Urinary bladder (tissue), 4 donors: ENCODE measurements around the gene RFXANK. TPM values are rescaled to one million over a fixed set of nuclear protein-coding genes. Genes with fewer than 3 reads are reported as not detected.

Experiments
- DNase-seq: peaks from one replicate; pipeline ENCODE4 v3.0.0-alpha.2; 2015; ENCODE audit errors: extremely low spot score
- H3K27ac ChIP-seq: one replicate; pipeline ENCODE4 v1.5.1; 2013; ENCODE audit warnings: low read depth, mild to moderate bottlenecking, moderate library complexity
- H3K36me3 ChIP-seq: one replicate; pipeline ENCODE4 v1.6.1; 2013; ENCODE audit warnings: mild to moderate bottlenecking, moderate library complexity; ENCODE audit not compliant: insufficient read depth
- H3K4me1 ChIP-seq: one replicate; pipeline ENCODE4 v1.6.1; 2013; ENCODE audit warnings: mild to moderate bottlenecking, moderate library complexity; ENCODE audit not compliant: insufficient read depth
- H3K4me3 ChIP-seq: one replicate; pipeline ENCODE4 v1.5.1; 2013; ENCODE audit warnings: low read depth, low read length
- WGBS: extraction: QIAGEN DNeasy Blood & Tissue Kit; methylation state at CpG from one replicate; pipeline ENCODE4 v1.1.7; 2013; 5-methylcytosine and 5-hydroxymethylcytosine counted together
- polyA plus RNA-seq: library from polyadenylated mRNA; stranded (reverse); fragments of 200-250 nt; gene quantifications from one replicate; pipeline ENCODE4 v1.2.3, GENCODE V29; 2013
- total RNA-seq: library from RNA; depleted of rRNA; stranded (reverse); fragments of >200 nt; gene quantifications from one replicate; pipeline ENCODE4 v1.2.3, GENCODE V29; 2014
- donor health status: healthy with polysubstance abuse.
- donor health status: healthy.

Gene RFXANK
- total and polyA plus RNA-seq, 2 donors = 28.1 to 62.8 TPM

GRCh38 chr19:19179548-19180441 is 12.3 kb upstream of the RFXANK start:
- DNase-seq = no peak
- WGBS = 85% methylated on average over 17 of the region's 17 CpGs
- Histone ChIP-seq H3K4me3 (no peak overlapping the region), H3K27ac (no peak overlapping the region), H3K4me1 (no peaks in the 10 kb centered on the region), H3K36me3 (no peaks in the 10 kb centered on the region)

GRCh38 chr19:19181488-19181998 is 10.5 kb upstream of the RFXANK start:
- no peaks in the 10 kb centered on the region for H3K4me1 ChIP-seq
- WGBS = 94% methylated on average over 9 of the region's 9 CpGs
- H3K4me3 ChIP-seq = no peak overlapping the region
- no peaks in the 10 kb centered on the region for H3K36me3 ChIP-seq
- DNase-seq = no peak
- H3K27ac ChIP-seq = no peak overlapping the region

GRCh38 chr19:19185853-19186740 is 6.0 kb upstream of the RFXANK start:
- no peak overlapping the region for H3K27ac ChIP-seq
- no peaks in the 10 kb centered on the region for H3K4me1 ChIP-seq
- H3K36me3 ChIP-seq = no peaks in the 10 kb centered on the region
- no peak overlapping the region for H3K4me3 ChIP-seq
- WGBS = 64% methylated on average over 9 of the region's 9 CpGs
- DNase-seq = no peak

GRCh38 chr19:19186742-19187141 is 5.3 kb upstream of the RFXANK start:
- 90% methylated on average over 14 of the region's 14 CpGs for WGBS
- no peak overlapping the region for H3K4me3 ChIP-seq
- no peak for DNase-seq
- no peaks in the 10 kb centered on the region for H3K4me1 ChIP-seq
- H3K27ac ChIP-seq = no peak overlapping the region
- no peaks in the 10 kb centered on the region for H3K36me3 ChIP-seq

- H3K4me1 ChIP-seq = no peaks in the 10 kb centered on the region
- peak overlapping the region; percentile 73 for H3K4me3 ChIP-seq
- WGBS = under 1% methylated on average over 17 of the region's 17 CpGs
- DNase-seq = no peak
- peak overlapping the region; percentile 99 for H3K27ac ChIP-seq
- H3K36me3 ChIP-seq = no peaks in the 10 kb centered on the region
Measured at GRCh38 chr19:19191768-19192077, 335 bp upstream of the RFXANK start.

GRCh38 chr19:19192910-19193423 is 909 bp downstream of the RFXANK start:
- Histone ChIP-seq H3K4me3 (peak overlapping the region; percentile 73), H3K27ac (peak overlapping the region; percentile 58), H3K4me1 (no peaks in the 10 kb centered on the region), H3K36me3 (peaks cover 3% of the 10 kb centered on the region)
- no peak for DNase-seq
- under 1% methylated on average over 22 of the region's 22 CpGs for WGBS

GRCh38 chr19:19193926-19194325 is 1.9 kb downstream of the RFXANK start:
- H3K27ac ChIP-seq = no peak overlapping the region
- DNase-seq = no peak
- H3K36me3 ChIP-seq = peaks cover 8% of the 10 kb centered on the region
- H3K4me1 ChIP-seq = no peaks in the 10 kb centered on the region
- H3K4me3 ChIP-seq = no peak overlapping the region
- 78% methylated on average over 5 of the region's 5 CpGs for WGBS

GRCh38 chr19:19201697-19202630 is 9.9 kb downstream of the RFXANK start:
- peaks cover 7% of the 10 kb centered on the region for H3K36me3 ChIP-seq
- no peak for DNase-seq
- WGBS = 77% methylated on average over 19 of the region's 19 CpGs
- H3K27ac ChIP-seq = no peak overlapping the region
- H3K4me1 ChIP-seq = no peaks in the 10 kb centered on the region
- H3K4me3 ChIP-seq = peak overlapping the region; percentile 47

- no peak for DNase-seq
- 16% methylated on average over 11 of the region's 11 CpGs for WGBS
- peaks cover 5% of the 10 kb centered on the region for H3K36me3 ChIP-seq
Measured at GRCh38 chr19:19202707-19203011, 10.6 kb downstream of the RFXANK start.

GRCh38 chr19:19203012-19203856 is 11.2 kb downstream of the RFXANK start, which contains the start of gene NR2C2AP:
Gene NR2C2AP, minus strand, starts transcription at chr19:19203414. Its CDS starts 354 bp downstream, at chr19:19203060.
- H3K4me3 ChIP-seq = peak within 1 kb of the TSS; percentile 47
- peak; percentile 74 for DNase-seq
- no peaks in the 10 kb centered on the region for H3K4me1 ChIP-seq
- peak within 1 kb of the TSS; percentile 13 for H3K27ac ChIP-seq
- 7% methylated on average over 60 of the region's 60 CpGs for WGBS
- H3K36me3 ChIP-seq = peaks cover 4% of the 10 kb centered on the region

More at GRCh38 chr19:19202707-19203011, 10.6 kb downstream of the RFXANK start:
- no peaks in the 10 kb centered on the region for H3K4me1 ChIP-seq
- H3K4me3 ChIP-seq = peak overlapping the region; percentile 47
- H3K27ac ChIP-seq = peak overlapping the region; percentile 13

- 76% methylated on average over 13 of the region's 13 CpGs for WGBS
- Histone ChIP-seq H3K36me3 (no peaks in the 10 kb centered on the region), H3K4me3 (no peak overlapping the region), H3K27ac (no peak overlapping the region), H3K4me1 (no peaks in the 10 kb centered on the region)
- no peak for DNase-seq
Measured at GRCh38 chr19:19204181-19204580, 12.1 kb downstream of the RFXANK start.
